ENCODE results near the gene BNC1.

Gene BNC1

GRCh38 chr15:83320844-83321243, 36.4 kb upstream of the BNC1 start:
- no peak overlapping the region for H3K27ac ChIP-seq
- no peak for TF ChIP-seq CTCF (conservative IDR thresholded peaks at IDR 0.05)

GRCh38 chr15:83320404-83320803, 35.9 kb upstream of the BNC1 start:
- TF ChIP-seq CTCF (conservative IDR thresholded peaks at IDR 0.05), result no peak
- H3K27ac ChIP-seq, result no peak overlapping the region

- no peak for TF ChIP-seq CTCF (conservative IDR thresholded peaks at IDR 0.05)
- no peak overlapping the region for H3K27ac ChIP-seq
Measured at GRCh38 chr15:83319771-83320170, 35.3 kb upstream of the BNC1 start.

GRCh38 chr15:83318861-83319415, 34.5 kb upstream of the BNC1 start:
- H3K27ac ChIP-seq, result no peak overlapping the region
- no peak for TF ChIP-seq CTCF (conservative IDR thresholded peaks at IDR 0.05)

- TF ChIP-seq CTCF (conservative IDR thresholded peaks at IDR 0.05), result no peak
Measured at GRCh38 chr15:83318036-83318435, 33.6 kb upstream of the BNC1 start.

GRCh38 chr15:83312071-83312470, 27.6 kb upstream of the BNC1 start:
- no peak overlapping the region for H3K27ac ChIP-seq
- no peak for TF ChIP-seq CTCF (conservative IDR thresholded peaks at IDR 0.05)

More at GRCh38 chr15:83318036-83318435, 33.6 kb upstream of the BNC1 start:
- H3K27ac ChIP-seq, result no peak overlapping the region

GRCh38 chr15:83310521-83311456, 26.3 kb upstream of the BNC1 start:
- no peak overlapping the region for H3K27ac ChIP-seq

More at GRCh38 chr15:83310521-83311456, 26.3 kb upstream of the BNC1 start:
- no peak for TF ChIP-seq CTCF (conservative IDR thresholded peaks at IDR 0.05)

Measured in VCaP (cell line).